H1 (cell line): ENCODE measurements around the gene UNC5B.

ENCODE experiments used
- BCL11A ChIP-seq, 2 experiments: IDR thresholded peaks; one replicate each; pipeline ENCODE4 v1.6.1; 2011; ENCODE audit warnings: low read depth in 2 of 2, low read length in 2 of 2, mild to moderate bottlenecking in 2 of 2
- CEBPB ChIP-seq: IDR thresholded peaks from 2 replicates; pipeline ENCODE4 v1.6.1; 2012; ENCODE audit warnings: low read depth, low read length
- CHD2 ChIP-seq: IDR thresholded peaks from 2 replicates; pipeline ENCODE4 v1.6.1; 2012; ENCODE audit warnings: low read length, improper control_type of control experiment
- KDM1A ChIP-seq: fragments of 200-600, 300-600 bp; sonication (generic); IDR thresholded peaks from 2 replicates; pipeline ENCODE4 v1.7.1; 2016; ENCODE audit warnings: mild to moderate bottlenecking, low read length, borderline replicate concordance
- PHF8 ChIP-seq: fragments of 200-600 bp; sonication (generic); conservative IDR thresholded peaks from 2 replicates; pipeline ENCODE4 v1.7.1; 2012; ENCODE audit warnings: low read depth, mild to moderate bottlenecking, inconsistent platforms, low read length, moderate library complexity
- POLR2A ChIP-seq, 2 experiments: IDR thresholded peaks; 1 replicate in 1 of 2; 2 replicates in 1 of 2; pipeline ENCODE4 v1.6.1; 2011; ENCODE audit warnings: low read depth in 2 of 2, low read length in 2 of 2, mild to moderate bottlenecking in 2 of 2; ENCODE audit errors: control extremely low read depth in 1 of 2
- RFX5 ChIP-seq: IDR thresholded peaks from 2 replicates; pipeline ENCODE4 v1.6.1; 2011; ENCODE audit warnings: low read depth, low read length, improper control_type of control experiment, borderline replicate concordance
- SIX5 ChIP-seq: IDR thresholded peaks from 2 replicates; pipeline ENCODE4 v1.6.1; 2011; ENCODE audit warnings: mild to moderate bottlenecking, low read depth, low read length
- SRF ChIP-seq: IDR thresholded peaks from 2 replicates; pipeline ENCODE4 v1.6.1; 2011; ENCODE audit warnings: mild to moderate bottlenecking, low read depth, low read length, moderate library complexity
- SUZ12 ChIP-seq: fragments of 200-600 bp; sonication (generic); IDR thresholded peaks from 2 replicates; pipeline ENCODE4 v1.6.1; 2012; ENCODE audit warnings: mild to moderate bottlenecking, inconsistent platforms, low read length, moderate library complexity, mixed read lengths
- TEAD4 ChIP-seq: IDR thresholded peaks from 2 replicates; pipeline ENCODE4 v1.6.1; 2012; ENCODE audit warnings: low read depth, low read length, inconsistent platforms, mixed read lengths
- YY1 ChIP-seq: IDR thresholded peaks from 2 replicates; pipeline ENCODE4 v1.6.1; 2011; ENCODE audit warnings: low read depth, mild to moderate bottlenecking, low read length
- TF ChIP-seq, protein P1 (sequence below), 3 experiments: IDR thresholded peaks; 1 replicate in 2 of 3; 2 replicates in 1 of 3; pipeline versions ENCODE4 v1.5.1 to v1.6.1; 2011; ENCODE audit warnings: low read length in 3 of 3, mild to moderate bottlenecking in 3 of 3, inconsistent platforms in 2 of 3, low read depth in 1 of 3, moderate library complexity in 1 of 3; ENCODE audit not compliant: insufficient read depth in 1 of 3; ENCODE audit errors: control extremely low read depth in 1 of 3
- TF ChIP-seq, protein P2 (sequence below): IDR thresholded peaks from 2 replicates; pipeline ENCODE4 v1.6.1; 2012; ENCODE audit warnings: inconsistent platforms

- no peak for TF ChIP-seq PHF8
- TF ChIP-seq TEAD4, result no peak
- TF ChIP-seq, protein P1, sequence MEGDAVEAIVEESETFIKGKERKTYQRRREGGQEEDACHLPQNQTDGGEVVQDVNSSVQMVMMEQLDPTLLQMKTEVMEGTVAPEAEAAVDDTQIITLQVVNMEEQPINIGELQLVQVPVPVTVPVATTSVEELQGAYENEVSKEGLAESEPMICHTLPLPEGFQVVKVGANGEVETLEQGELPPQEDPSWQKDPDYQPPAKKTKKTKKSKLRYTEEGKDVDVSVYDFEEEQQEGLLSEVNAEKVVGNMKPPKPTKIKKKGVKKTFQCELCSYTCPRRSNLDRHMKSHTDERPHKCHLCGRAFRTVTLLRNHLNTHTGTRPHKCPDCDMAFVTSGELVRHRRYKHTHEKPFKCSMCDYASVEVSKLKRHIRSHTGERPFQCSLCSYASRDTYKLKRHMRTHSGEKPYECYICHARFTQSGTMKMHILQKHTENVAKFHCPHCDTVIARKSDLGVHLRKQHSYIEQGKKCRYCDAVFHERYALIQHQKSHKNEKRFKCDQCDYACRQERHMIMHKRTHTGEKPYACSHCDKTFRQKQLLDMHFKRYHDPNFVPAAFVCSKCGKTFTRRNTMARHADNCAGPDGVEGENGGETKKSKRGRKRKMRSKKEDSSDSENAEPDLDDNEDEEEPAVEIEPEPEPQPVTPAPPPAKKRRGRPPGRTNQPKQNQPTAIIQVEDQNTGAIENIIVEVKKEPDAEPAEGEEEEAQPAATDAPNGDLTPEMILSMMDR (IDR thresholded peaks at IDR 0.05; ENCODE audit: control extremely low read depth in 1 of 3, insufficient read depth in 1 of 3, low read depth in 1 of 3, low read length in 3 of 3), result no peak
- no peak for TF ChIP-seq YY1
- no peak for TF ChIP-seq KDM1A
- no peak for TF ChIP-seq CHD2
- no peak for TF ChIP-seq BCL11A (IDR thresholded peaks at IDR 0.05; ENCODE audit: low read depth in 2 of 2, low read length in 2 of 2)
- no peak for TF ChIP-seq CEBPB
- TF ChIP-seq, protein P2, sequence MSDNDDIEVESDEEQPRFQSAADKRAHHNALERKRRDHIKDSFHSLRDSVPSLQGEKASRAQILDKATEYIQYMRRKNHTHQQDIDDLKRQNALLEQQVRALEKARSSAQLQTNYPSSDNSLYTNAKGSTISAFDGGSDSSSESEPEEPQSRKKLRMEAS, result no peak
- TF ChIP-seq SRF, result no peak
- TF ChIP-seq SIX5, result no peak
- TF ChIP-seq RFX5, result no peak
- no peak for TF ChIP-seq POLR2A (IDR thresholded peaks at IDR 0.05; ENCODE audit: control extremely low read depth in 1 of 2, low read depth in 2 of 2, low read length in 2 of 2)
- no peak for TF ChIP-seq SUZ12
These were observed 127.6 kb downstream of the UNC5B start for GRCh38 chr10:71339796-71340589.
